ENCODE measurements around the gene TEDDM1. TPM values are rescaled to one million over a fixed set of nuclear protein-coding genes. Genes with fewer than 3 reads are reported as not detected.
A peak's percentile ranks its signal among the peaks of the same experiment; 100 is the strongest.

Gene TEDDM1
- total RNA-seq, 2 donors from 2014 or later, result not detected

GRCh38 chr1:182394055-182394775 lies 6.3 kb downstream of the TEDDM1 start:
- Histone ChIP-seq H3K27ac (no peak overlapping the region), H3K4me1 (no peaks in the 10 kb centered on the region)
- no peak for DNase-seq

GRCh38 chr1:182392050-182393028 lies 8.1 kb downstream of the TEDDM1 start:
- no peak for TF ChIP-seq CTCF (IDR thresholded peaks at IDR 0.05)
- DNase-seq, result peak; percentile 47
- Histone ChIP-seq H3K4me1 (no peaks in the 10 kb centered on the region), H3K9ac (ENCODE audit: low read depth in 2 of 2, low read length in 2 of 2) (peak overlapping the region; percentile 96), H3K27me3 (no peaks in the 10 kb centered on the region), H3K27ac (peak overlapping the region; percentile 98), H3K9me3 (no peaks in the 10 kb centered on the region), H3K36me3 (no peaks in the 10 kb centered on the region), H3K4me3 (peak overlapping the region; percentile 80)
- intact Hi-C loops (cut with DNase I), result no loop called here

More at GRCh38 chr1:182394055-182394775, 6.3 kb downstream of the TEDDM1 start:
- TF ChIP-seq CTCF (IDR thresholded peaks at IDR 0.05), result no peak
- no peak overlapping the region for H3K4me3 ChIP-seq
- H3K9me3 ChIP-seq, result no peaks in the 10 kb centered on the region
- intact Hi-C loops (cut with DNase I), result no loop called here
- no peaks in the 10 kb centered on the region for H3K27me3 ChIP-seq
- H3K36me3 ChIP-seq, result no peaks in the 10 kb centered on the region
- peak overlapping the region in 1 of 2 donors; percentile 2 for H3K9ac ChIP-seq (ENCODE audit: low read depth in 2 of 2, low read length in 2 of 2)

- Histone ChIP-seq H3K9ac (ENCODE audit: low read depth in 2 of 2, low read length in 2 of 2) (peak within 1 kb of the TSS; percentile 96), H3K36me3 (peaks cover 7% of the 10 kb centered on the region), H3K4me1 (no peaks in the 10 kb centered on the region), H3K4me3 (peak within 1 kb of the TSS; percentile 80), H3K9me3 (no peaks in the 10 kb centered on the region), H3K27me3 (no peaks in the 10 kb centered on the region), H3K27ac (peak within 1 kb of the TSS; percentile 98)
- DNase-seq, result peak; percentile 94
- no peak for TF ChIP-seq CTCF (IDR thresholded peaks at IDR 0.05)
- intact Hi-C loops (cut with DNase I), result no loop called here
Observed at GRCh38 chr1:182391362-182392049, 9.0 kb downstream of the TEDDM1 start, which contains the start of gene GLUL. Gene GLUL (minus strand): TSS chr1:182391790. CDS start chr1:182388737, 3,053 bp downstream.

GRCh38 chr1:182391028-182391361 lies 9.5 kb downstream of the TEDDM1 start:
- no peak for DNase-seq
- H3K9ac ChIP-seq (ENCODE audit: low read depth in 2 of 2, low read length in 2 of 2), result peak overlapping the region; percentile 96
- no peaks in the 10 kb centered on the region for H3K27me3 ChIP-seq
- H3K4me1 ChIP-seq, result no peaks in the 10 kb centered on the region
- H3K9me3 ChIP-seq, result no peaks in the 10 kb centered on the region
- no peak for TF ChIP-seq CTCF (IDR thresholded peaks at IDR 0.05)
- H3K4me3 ChIP-seq, result peak overlapping the region; percentile 80
- peaks cover 12% of the 10 kb centered on the region for H3K36me3 ChIP-seq
- peak overlapping the region; percentile 98 for H3K27ac ChIP-seq
- intact Hi-C loops (cut with DNase I), result no loop called here

- intact Hi-C loops (cut with DNase I), result no loop called here
- DNase-seq, result peak; percentile 50
- no peaks in the 10 kb centered on the region for H3K9me3 ChIP-seq
- H3K4me1 ChIP-seq, result no peaks in the 10 kb centered on the region
- H3K36me3 ChIP-seq, result peaks cover 18% of the 10 kb centered on the region
- peak overlapping the region; percentile 98 for H3K27ac ChIP-seq
- no peaks in the 10 kb centered on the region for H3K27me3 ChIP-seq
- TF ChIP-seq CTCF (IDR thresholded peaks at IDR 0.05), result no peak
- peak overlapping the region; percentile 96 for H3K9ac ChIP-seq (ENCODE audit: low read depth in 2 of 2, low read length in 2 of 2)
- H3K4me3 ChIP-seq, result peak overlapping the region; percentile 80
Observed at GRCh38 chr1:182389619-182390047, 10.8 kb downstream of the TEDDM1 start.

All from colonic mucosa (tissue), 4 donors.